Lung (tissue), 12 donors: ENCODE results near the gene DOCK1. TPM values are rescaled to one million over a fixed set of nuclear protein-coding genes. Genes with fewer than 3 reads are reported as not detected.

Experiments
- ATAC-seq: fragments of 200-7000 bp; cut with Tn5 transposase; one replicate; pipeline ENCODE4 v1.9.1; 2020; ENCODE audit warnings: moderate number of reproducible peaks; ENCODE audit not compliant: insufficient read depth, low FRiP score
- DNase-seq, 3 donors: peaks; one replicate each; pipeline ENCODE4 v3.0.0-alpha.2; 2013 to 2017
- H3K27ac ChIP-seq, 2 donors: one replicate each; pipeline ENCODE4 v1.5.1; 2013; ENCODE audit warnings: mild to moderate bottlenecking in 2 of 2, moderate library complexity in 2 of 2, control low read depth in 1 of 2, inconsistent platforms in 1 of 2, low read depth in 1 of 2, low read length in 1 of 2
- H3K27me3 ChIP-seq, 3 donors: one replicate each; pipeline ENCODE4 v1.5.1; 2013; ENCODE audit warnings: low read length in 2 of 3; ENCODE audit not compliant: control insufficient read depth in 3 of 3, insufficient read depth in 3 of 3
- H3K36me3 ChIP-seq, 4 donors: one replicate each; pipeline ENCODE4 v1.5.1; 2013; ENCODE audit warnings: low read length in 4 of 4, mild to moderate bottlenecking in 1 of 4, moderate library complexity in 1 of 4; ENCODE audit not compliant: control insufficient read depth in 4 of 4, insufficient read depth in 4 of 4
- H3K4me1 ChIP-seq, 5 donors: one replicate each; pipeline ENCODE4 v1.5.1; 2013; ENCODE audit warnings: low read length in 5 of 5, mild to moderate bottlenecking in 2 of 5, moderate library complexity in 1 of 5; ENCODE audit not compliant: control insufficient read depth in 5 of 5, insufficient read depth in 5 of 5
- H3K4me3 ChIP-seq: one replicate; pipeline ENCODE4 v1.5.1; 2013; ENCODE audit warnings: mild to moderate bottlenecking, control low read depth, moderate library complexity
- H3K9ac ChIP-seq, 2 donors: one replicate each; pipeline ENCODE4 v1.5.1; 2013; ENCODE audit warnings: low read length in 2 of 2, control low read depth in 1 of 2; ENCODE audit not compliant: insufficient read depth in 1 of 2
- H3K9me3 ChIP-seq, 4 donors: one replicate each; pipeline ENCODE4 v1.5.1; 2013; ENCODE audit warnings: low read length in 3 of 4, mild to moderate bottlenecking in 1 of 4, moderate library complexity in 1 of 4; ENCODE audit not compliant: control insufficient read depth in 4 of 4, insufficient read depth in 3 of 4
- WGBS, 2 donors: extraction: QIAGEN DNeasy Blood & Tissue Kit; methylation state at CpG; one replicate each; pipeline ENCODE4 v1.1.7; 2013; 5-methylcytosine and 5-hydroxymethylcytosine counted together
- polyA plus RNA-seq, 2 donors: library from polyadenylated mRNA; stranded (reverse); fragments of 200-250 nt; gene quantifications; one replicate each; pipeline ENCODE4 v1.2.1, GENCODE V29; 2013
- total RNA-seq, 2 donors: library from RNA; depleted of rRNA in 1 of 2; stranded (reverse); fragments of >200 nt in 1 of 2; gene quantifications; one replicate each; pipeline ENCODE4 v1.2.1, GENCODE V29; 2014 to 2021
- TF ChIP-seq, protein P1 (sequence below): IDR thresholded peaks from 2 replicates; pipeline ENCODE4 v1.5.1; 2012; ENCODE audit warnings: mild to moderate bottlenecking; ENCODE audit errors: control extremely low read depth, extremely low read depth
- donor health status: control.
- donor health status: control.
- donor health status: Bipolar disorder and iron deficiency.
- donor health status: healthy.
- donor health status: DM: yes; HTN: yes; CAD: no.

DOCK1 gene
- total and polyA plus RNA-seq, 4 donors = 11.2 to 102 (median 30.5) TPM

DNA sequence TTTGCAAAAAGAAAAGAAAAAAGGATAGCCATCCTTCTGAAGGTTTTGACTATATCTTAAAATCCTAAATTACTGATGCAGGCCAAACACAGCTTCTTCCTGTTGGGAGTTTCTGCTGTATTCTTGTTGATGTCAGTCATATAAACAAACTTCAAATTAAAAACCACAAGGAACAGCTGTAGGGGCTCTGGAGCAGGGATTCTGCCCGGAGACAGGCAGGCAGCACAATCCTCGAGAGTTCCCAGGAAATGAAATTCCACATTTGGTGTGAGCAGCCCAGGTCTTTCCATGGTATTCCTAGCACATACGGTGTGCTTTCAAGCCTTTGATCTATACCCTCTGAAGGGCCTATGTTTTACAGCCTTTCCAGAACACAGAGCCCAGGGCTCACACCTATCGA is 248.0 kb downstream of the DOCK1 start:
- H3K4me1 ChIP-seq = peaks cover 0 to 53% (median 10%) of the 10 kb centered on the region in 5 donors
- H3K36me3 ChIP-seq = peaks cover 0 to 2% (median 0%) of the 10 kb centered on the region in 4 donors
- no peak overlapping the region for H3K4me3 ChIP-seq
- H3K27ac ChIP-seq = no peak overlapping the region
- ATAC-seq (no peak), DNase-seq (peak; percentile 55 to 80 (median 71))
- H3K9me3 ChIP-seq = no peaks in the 10 kb centered on the region
- no peaks in the 10 kb centered on the region for H3K27me3 ChIP-seq
- H3K9ac ChIP-seq = no peak overlapping the region
- TF ChIP-seq, protein P1, sequence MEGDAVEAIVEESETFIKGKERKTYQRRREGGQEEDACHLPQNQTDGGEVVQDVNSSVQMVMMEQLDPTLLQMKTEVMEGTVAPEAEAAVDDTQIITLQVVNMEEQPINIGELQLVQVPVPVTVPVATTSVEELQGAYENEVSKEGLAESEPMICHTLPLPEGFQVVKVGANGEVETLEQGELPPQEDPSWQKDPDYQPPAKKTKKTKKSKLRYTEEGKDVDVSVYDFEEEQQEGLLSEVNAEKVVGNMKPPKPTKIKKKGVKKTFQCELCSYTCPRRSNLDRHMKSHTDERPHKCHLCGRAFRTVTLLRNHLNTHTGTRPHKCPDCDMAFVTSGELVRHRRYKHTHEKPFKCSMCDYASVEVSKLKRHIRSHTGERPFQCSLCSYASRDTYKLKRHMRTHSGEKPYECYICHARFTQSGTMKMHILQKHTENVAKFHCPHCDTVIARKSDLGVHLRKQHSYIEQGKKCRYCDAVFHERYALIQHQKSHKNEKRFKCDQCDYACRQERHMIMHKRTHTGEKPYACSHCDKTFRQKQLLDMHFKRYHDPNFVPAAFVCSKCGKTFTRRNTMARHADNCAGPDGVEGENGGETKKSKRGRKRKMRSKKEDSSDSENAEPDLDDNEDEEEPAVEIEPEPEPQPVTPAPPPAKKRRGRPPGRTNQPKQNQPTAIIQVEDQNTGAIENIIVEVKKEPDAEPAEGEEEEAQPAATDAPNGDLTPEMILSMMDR = no peak
- 74 to 75% methylated on average over 4 of the region's 4 CpGs for WGBS, 2 donors

DNA sequence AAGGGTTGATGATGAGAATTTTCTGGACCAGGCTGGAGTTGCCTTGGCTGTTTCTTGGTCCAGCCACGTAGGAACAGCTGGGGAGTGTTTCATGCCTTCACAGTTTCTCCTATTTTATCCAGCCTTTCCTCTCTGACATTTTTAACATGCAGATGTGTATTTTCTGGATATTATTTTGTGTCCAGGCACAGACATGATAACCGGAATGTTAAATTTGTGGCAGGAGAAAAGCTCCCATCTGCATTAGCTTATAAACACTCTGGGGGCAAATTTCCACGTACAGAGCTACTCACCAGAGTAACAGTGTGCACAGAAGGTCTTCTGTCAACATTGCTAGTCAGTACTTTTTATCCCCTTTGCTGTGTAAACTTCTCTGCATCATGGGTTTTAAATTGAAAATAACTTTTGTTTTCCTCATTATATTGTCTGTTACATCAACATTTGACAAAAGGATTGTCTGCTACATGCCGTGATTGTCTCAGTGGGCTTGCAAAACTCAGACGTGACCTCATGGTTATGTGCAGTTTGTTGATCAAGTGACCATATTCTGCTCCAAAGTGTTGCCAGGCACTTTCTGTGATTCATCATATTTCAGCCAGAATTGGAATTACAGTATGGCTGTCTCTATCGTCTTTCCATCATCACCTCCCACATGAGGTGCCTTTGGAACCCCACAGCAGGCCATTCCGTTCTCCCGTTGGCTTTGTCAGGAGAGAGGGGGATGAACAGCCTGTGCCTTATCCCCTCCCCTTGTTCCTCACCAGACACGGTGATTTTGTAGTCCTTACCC is 249.8 kb downstream of the DOCK1 start:
- TF ChIP-seq, protein P1 = no peak
- ATAC-seq (no peak), DNase-seq (peak; percentile 33 to 82 (median 72))
- Histone ChIP-seq H3K27ac (no peak overlapping the region), H3K4me1 (peaks cover 0 to 53% (median 10%) of the 10 kb centered on the region in 5 donors), H3K9ac (no peak overlapping the region), H3K36me3 (peaks cover 0 to 1% (median 0%) of the 10 kb centered on the region in 4 donors), H3K27me3 (no peaks in the 10 kb centered on the region), H3K4me3 (no peak overlapping the region), H3K9me3 (no peaks in the 10 kb centered on the region)
- 79 to 86% methylated on average over 9 of the region's 9 CpGs for WGBS, 2 donors

DNA sequence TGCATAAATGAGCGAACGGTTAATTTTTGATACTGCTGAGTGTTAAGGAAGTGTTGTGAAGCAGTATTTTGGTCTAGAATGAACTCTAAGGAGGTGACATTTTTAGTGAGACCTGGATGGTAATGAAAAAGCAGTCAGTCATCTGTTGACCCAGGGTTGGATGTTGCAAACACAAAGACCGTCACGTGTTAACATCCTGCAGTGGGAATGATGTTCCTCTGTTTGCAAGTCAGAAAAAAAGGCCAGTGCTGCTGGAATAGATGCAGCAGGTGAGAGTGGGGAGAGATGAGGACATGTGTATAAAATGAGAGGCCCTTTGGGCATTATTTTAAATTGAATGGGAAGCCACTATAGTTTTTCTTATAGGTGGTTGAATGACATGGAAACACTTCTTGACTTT is 251.9 kb downstream of the DOCK1 start:
- peaks cover 0 to 51% (median 10%) of the 10 kb centered on the region in 5 donors for H3K4me1 ChIP-seq
- WGBS, 2 donors = 94 to 95% methylated on average over 4 of the region's 4 CpGs
- TF ChIP-seq, protein P1 = no peak
- ATAC-seq (no peak), DNase-seq (no peak)
- peaks cover 0 to 1% (median 0%) of the 10 kb centered on the region in 4 donors for H3K9me3 ChIP-seq
- H3K4me3 ChIP-seq = no peak overlapping the region
- H3K27me3 ChIP-seq = no peaks in the 10 kb centered on the region
- H3K27ac ChIP-seq = no peak overlapping the region
- H3K36me3 ChIP-seq = peaks cover 0 to 2% (median 0%) of the 10 kb centered on the region in 4 donors
- no peak overlapping the region for H3K9ac ChIP-seq
